Gastrocnemius medialis (tissue), 4 donors: ENCODE data around the gene YAP1.

Source experiments
- CTCF ChIP-seq, 5 experiments: fragments of 450-650 bp in 3 of 5; fragments of 200-600 bp in 2 of 5; sonication (generic) in 2 of 5; IDR thresholded peaks in 4 of 5; conservative IDR thresholded peaks in 1 of 5; 1 replicate in 4 of 5; 2 replicates in 1 of 5; pipeline ENCODE4 v1.5.1; 2016 to 2019; ENCODE audit warnings: antibody characterized with exemption in 5 of 5, mild to moderate bottlenecking in 3 of 5, moderate library complexity in 3 of 5
- POLR2A ChIP-seq, 2 donors: fragments of 450-650 bp; IDR thresholded peaks; one replicate each; pipeline ENCODE4 v1.6.1; 2017; ENCODE audit warnings: antibody characterized with exemption in 2 of 2, mild to moderate bottlenecking in 2 of 2, moderate library complexity in 2 of 2

DNA sequence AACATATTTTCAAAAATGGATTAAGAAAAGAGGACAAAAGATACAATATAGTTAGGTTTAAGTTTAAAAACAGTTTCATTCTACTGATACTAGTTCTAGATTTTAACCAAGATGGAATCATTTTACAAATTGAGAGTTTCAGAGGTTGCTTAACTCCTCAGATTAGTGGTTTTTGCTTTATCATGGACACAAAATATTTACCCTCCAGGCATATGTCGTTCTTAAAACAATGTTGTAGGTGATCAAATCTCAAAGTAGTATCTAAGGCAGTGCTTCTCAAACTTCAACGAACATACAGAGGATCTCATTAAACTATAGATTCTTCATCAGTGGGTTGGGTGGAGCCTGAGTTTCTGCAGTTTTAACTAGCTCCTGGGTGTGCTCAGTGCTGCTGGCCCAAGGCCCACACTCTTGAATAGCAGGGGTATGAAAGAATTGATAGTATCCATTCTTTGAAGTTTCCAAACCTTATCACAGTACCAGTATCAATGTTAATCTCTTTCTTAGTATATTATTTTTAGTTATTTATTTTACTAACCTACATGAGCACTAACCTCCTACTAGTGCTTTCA lies 48.0 kb downstream of the YAP1 start:
- TF ChIP-seq POLR2A (IDR thresholded peaks at IDR 0.05) (no peak), CTCF (IDR thresholded peaks at IDR 0.05 in 4 of 5, conservative IDR thresholded peaks at IDR 0.05 in 1 of 5) (no peak)
